ENCODE data around the gene KLHL10.

- TF ChIP-seq CTCF (IDR thresholded peaks at IDR 0.05; ENCODE audit: low read length): no peak
- TF ChIP-seq EZH2 (IDR thresholded peaks at IDR 0.05; ENCODE audit: borderline replicate concordance, low read length): no peak
These were observed 23.4 kb upstream of the KLHL10 start for GRCh38 chr17:41814195-41814594.
